Body of pancreas (tissue), 4 donors: ENCODE results near the gene OR2K2.

ENCODE experiments used
- CTCF ChIP-seq, 7 experiments: fragments of 450-650 bp in 4 of 7; fragments of 200-600 bp in 3 of 7; sonication (generic) in 3 of 7; IDR thresholded peaks; one replicate each; pipeline ENCODE4 v1.5.1; 2016 to 2019; ENCODE audit warnings: antibody characterized with exemption in 7 of 7
- POLR2A ChIP-seq, 3 donors: fragments of 450-650 bp; IDR thresholded peaks; one replicate each; pipeline ENCODE4 v1.6.1; 2016; ENCODE audit warnings: antibody characterized with exemption in 3 of 3, mild to moderate bottlenecking in 2 of 3

DNA sequence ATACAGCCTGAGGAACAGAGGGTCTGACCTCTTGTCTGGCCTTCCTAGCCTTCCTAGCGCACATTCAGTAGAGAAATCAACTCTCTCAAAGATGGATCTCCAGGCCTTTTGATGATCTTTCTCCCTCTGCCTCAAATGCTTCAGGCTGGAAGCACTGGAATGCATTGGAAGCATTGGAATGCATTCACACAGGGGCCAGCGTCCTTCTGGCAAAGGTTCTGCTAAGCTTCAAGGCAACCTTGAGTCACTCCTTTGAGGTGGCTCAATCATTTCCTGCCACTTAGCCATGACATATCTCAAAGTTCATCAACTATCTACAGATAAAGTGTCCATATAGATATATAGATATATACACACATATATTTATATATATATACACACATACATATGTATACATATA lies 42.9 kb downstream of the OR2K2 start:
- TF ChIP-seq CTCF (IDR thresholded peaks at IDR 0.05) (no peak), POLR2A (IDR thresholded peaks at IDR 0.05) (no peak)
